Suprapubic skin (tissue), 4 donors: ENCODE data around the gene GGTLC1.

Experiments
- EP300 ChIP-seq: sonication (generic); formaldehyde crosslinking; IDR thresholded peaks from one replicate; pipeline ENCODE4 v1.6.1; 2017; ENCODE audit warnings: antibody characterized with exemption
- POLR2A ChIP-seq, 2 donors: fragments of 450-650 bp; IDR thresholded peaks; one replicate each; pipeline ENCODE4 v1.6.1; 2017; ENCODE audit warnings: antibody characterized with exemption in 2 of 2, mild to moderate bottlenecking in 2 of 2, moderate library complexity in 2 of 2
- POLR2AphosphoS5 ChIP-seq, 3 donors: sonication (generic); formaldehyde crosslinking; IDR thresholded peaks; one replicate each; pipeline ENCODE4 v1.6.1; 2017; ENCODE audit warnings: antibody characterized with exemption in 3 of 3
- TF ChIP-seq, protein P1 (sequence below), 2 donors: fragments of 200-600 bp in 1 of 2; fragments of 450-650 bp in 1 of 2; sonication (generic) in 1 of 2; IDR thresholded peaks; one replicate each; pipeline ENCODE4 v1.5.1; 2016 to 2019; ENCODE audit warnings: antibody characterized with exemption in 2 of 2, mild to moderate bottlenecking in 1 of 2, moderate library complexity in 1 of 2

DNA sequence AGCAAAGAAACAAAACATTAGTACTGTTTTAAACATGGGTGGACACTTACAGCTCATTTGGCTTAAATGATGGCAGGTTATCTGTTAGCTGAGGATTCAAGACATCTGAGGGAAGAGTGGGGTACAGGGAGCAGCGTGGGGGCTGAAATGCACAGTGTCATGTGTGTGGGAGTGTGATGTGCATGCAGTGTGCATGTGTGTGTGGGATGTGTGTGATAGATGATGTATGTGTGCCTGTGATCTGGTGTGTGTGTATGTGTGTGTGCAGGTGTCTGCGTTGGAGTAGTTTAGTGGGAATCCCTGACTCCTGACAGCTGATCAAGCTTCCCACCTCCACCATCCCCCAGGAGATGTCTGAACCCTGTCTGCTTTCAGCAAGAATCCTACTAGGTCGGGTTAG lies 25.4 kb upstream of the GGTLC1 start:
- TF ChIP-seq, protein P1, sequence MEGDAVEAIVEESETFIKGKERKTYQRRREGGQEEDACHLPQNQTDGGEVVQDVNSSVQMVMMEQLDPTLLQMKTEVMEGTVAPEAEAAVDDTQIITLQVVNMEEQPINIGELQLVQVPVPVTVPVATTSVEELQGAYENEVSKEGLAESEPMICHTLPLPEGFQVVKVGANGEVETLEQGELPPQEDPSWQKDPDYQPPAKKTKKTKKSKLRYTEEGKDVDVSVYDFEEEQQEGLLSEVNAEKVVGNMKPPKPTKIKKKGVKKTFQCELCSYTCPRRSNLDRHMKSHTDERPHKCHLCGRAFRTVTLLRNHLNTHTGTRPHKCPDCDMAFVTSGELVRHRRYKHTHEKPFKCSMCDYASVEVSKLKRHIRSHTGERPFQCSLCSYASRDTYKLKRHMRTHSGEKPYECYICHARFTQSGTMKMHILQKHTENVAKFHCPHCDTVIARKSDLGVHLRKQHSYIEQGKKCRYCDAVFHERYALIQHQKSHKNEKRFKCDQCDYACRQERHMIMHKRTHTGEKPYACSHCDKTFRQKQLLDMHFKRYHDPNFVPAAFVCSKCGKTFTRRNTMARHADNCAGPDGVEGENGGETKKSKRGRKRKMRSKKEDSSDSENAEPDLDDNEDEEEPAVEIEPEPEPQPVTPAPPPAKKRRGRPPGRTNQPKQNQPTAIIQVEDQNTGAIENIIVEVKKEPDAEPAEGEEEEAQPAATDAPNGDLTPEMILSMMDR (IDR thresholded peaks at IDR 0.05) = no peak
- TF ChIP-seq EP300 (no peak), POLR2A (IDR thresholded peaks at IDR 0.05) (no peak), POLR2AphosphoS5 (IDR thresholded peaks at IDR 0.05) (no peak)
